HG03108 (cell line): ENCODE measurements around the gene FGF14.
"Not testable (repeated sequence)": the region's sequence is repeated elsewhere in the genome, so short reads cannot be mapped to it uniquely, and the experiment has no call there.

Experiments used
- ATAC-seq: cut with Tn5 transposase; IDR thresholded peaks from one replicate; pipeline ENCODE4 v1.9.1; 2021; ENCODE audit warnings: moderate library complexity; ENCODE audit not compliant: unreplicated experiment

FGF14 gene

DNA sequence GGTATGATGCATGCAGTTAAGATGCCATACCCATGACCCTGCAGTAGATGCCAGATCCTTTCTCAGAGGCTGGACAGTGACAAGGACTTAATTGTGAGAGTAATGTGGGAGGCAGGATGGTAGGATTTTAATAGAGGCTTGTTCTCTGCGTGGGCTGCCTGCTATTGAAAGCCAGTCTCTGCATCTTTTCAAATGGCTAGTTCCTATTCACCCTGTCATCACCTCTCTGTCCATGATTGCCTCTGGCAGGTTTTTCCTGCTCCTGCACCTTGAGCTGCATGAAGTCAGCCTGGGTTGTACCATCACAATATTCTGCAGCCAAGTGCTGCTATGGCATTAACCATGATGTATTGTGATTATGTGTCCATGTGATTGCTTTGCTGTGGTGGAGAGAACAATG is 508.8 kb downstream of the FGF14 start:
- ATAC-seq, result no peak

DNA sequence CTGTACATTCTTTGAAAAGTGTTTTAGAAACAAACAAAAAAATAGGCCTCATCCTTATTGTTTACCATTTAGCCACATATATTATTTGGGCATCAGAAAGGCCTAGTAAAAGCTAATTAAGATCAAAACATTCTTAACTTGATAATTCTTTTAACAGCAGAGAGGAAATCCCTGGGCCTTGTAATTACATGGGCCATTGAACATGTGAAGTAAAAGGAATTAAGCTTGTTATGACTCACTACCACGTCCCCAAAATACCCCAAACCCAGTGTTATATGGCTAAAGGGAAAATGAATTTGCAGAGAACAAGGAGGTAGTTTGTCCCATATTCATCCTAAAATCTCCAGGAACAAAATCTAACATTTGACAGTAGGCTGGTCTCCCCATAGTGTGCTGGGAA is 509.6 kb downstream of the FGF14 start:
- no peak for ATAC-seq

DNA sequence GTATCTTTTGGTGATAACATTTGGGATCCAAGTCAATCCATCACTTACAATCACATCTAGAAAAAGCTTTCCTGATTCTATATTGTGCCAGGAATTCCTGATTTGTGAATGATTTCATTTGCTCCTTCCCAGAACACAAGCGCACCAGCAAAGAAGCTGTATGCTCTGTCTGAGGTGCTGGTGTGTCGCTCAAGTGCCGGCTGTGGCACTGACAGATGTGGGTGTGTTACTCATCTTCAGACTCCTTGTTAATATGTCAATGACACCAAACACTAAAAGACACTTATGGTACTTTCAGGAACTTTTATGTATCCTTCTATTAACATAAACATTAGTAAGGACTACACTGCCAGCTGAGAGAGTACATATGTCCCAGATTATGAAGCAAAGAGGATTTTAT is 520.3 kb downstream of the FGF14 start:
- no peak for ATAC-seq

DNA sequence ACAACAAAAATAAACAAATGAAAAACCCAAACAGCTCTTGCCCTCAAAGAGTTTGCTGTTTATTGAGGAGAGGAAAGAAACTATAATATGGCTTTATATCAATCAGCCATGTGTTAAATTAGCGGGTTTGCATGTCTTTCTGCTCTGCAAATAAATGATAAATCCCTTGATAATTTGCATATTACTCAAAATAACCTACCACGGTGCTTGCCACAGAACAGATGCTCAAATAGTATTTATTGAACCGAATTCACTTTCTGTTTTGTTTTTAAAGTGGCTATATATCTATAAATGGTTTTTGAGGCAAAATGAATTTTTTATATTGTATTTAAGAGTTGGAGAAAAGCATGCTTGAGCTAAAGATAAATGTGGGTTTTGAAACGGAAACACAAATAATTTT is 521.3 kb downstream of the FGF14 start:
- no peak for ATAC-seq

DNA sequence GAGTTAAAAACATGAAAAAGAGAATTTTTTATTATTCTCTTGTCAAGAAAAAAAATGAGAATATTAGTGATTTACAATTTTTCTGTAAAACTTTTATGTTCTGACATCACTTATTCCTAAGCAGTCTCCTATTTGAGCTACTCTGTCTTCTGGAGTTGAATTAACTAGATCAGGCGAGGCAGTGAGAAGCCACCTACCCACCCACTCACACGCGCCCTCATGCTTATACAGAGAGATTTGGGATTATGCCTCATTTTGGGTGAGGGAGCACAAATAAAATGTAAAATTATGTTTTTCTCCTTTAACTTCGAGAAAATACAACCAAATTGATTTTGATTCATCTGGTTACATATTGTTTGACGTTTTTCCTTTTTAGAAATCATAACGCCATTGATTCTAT is 524.9 kb downstream of the FGF14 start:
- ATAC-seq, result no peak

DNA sequence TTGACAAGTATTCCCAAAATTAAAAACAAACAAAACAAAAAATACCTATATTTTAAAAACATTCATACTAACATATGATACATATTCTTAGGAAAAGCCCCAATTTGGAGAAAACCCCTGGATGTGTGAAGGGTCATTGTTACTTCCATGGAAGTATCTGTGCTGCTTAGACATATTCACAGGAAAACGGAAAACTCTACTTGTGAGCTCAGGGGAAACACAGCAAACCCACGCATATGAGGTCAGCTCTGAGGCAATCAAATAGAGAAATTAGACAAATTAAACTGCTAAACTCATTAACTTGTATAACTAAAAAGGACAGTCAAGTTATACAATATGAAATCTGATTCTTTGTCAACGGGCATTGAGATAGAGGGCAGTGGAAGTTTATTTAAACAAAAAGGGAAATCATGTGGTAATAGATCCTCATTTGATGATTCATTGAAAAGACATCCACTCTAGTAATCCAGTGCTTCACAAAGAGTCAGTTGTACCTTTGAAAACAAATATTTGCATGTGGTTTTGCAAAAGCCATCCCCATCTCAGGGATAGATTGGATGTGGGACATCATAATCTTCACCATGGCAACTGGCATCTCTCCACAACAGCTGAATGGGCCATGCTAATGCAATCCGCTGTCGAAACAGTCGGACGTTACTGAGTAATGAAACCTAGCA is 526.0 kb downstream of the FGF14 start:
- ATAC-seq, result no peak

DNA sequence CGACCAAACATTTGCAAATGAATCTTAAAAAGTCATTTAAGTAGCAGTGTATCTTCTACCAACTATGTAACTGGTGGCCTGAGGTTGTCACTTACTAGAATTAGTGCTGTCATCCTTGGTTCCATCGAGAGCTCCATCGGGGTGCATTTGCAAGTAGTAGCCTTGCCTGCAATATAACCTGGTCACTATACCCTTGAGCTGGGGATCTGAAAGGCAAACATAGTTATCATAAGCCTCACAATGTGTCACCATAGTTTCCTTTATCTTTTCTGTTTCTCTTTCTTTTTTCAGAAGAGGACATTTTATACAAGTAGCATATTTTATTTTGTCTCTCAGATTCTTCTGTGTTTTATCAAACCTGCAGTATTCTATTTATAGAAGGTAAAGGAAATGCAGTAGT is 526.8 kb downstream of the FGF14 start:
- no peak for ATAC-seq

DNA sequence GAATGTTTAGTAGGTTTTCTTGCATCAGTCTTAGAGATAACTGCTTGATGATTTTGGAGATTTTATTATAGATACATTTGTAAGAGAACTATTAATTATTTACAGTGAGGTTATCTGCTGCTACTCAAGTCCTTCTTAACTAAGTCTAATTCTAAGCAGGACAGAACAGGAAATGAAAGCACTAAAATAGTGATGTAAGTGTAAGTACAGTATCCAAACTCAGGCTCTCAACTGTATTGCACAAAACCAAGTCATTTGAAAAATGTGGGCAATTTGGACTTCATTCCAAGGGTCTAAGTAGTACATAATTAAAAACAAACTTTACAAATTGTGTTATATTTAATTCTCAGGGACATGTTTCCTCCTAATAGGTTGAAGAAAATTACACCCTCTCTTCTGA is 532.3 kb downstream of the FGF14 start:
- peak; percentile 76 for ATAC-seq

DNA sequence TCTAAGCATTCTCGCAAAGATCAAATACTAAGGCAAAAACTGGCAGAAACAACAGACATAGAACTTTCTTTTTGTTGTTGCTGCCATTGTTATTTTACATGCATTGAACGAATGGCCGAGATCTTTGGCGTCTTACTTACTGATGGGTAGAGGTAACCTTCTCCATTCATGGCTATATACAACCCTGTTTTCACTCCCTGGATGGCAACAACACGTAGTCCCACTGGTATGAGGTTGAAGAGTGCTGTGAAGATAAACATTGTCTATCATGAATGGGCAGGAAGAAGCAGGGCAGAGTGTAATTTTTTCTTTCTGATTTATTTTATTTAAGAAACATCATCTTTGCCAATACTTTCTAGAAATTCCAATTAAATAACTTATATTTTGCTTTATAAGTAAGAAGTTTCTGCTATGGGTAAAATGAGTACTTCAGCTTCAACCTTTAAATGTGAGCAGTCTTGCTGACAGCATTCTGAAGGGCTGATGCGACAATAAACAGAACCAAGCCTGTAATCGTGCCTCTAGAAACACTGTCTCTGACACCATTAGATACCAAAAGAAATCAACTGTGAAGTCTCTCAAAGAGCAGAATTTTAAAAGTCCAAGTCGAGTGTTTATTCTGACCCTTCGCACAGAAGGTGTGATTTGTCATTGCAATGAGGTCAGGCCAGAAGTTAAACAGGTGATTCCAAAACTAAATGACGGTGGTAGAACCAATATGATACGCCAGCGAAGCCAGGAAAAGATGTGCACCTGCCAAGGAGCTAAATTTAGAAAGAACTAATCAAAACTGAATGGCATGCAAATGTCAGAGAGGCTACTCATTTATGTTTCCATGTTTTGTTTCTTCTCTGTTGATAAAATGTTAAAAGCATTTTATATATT is 533.0 kb downstream of the FGF14 start:
- ATAC-seq, result peak; percentile 19

DNA sequence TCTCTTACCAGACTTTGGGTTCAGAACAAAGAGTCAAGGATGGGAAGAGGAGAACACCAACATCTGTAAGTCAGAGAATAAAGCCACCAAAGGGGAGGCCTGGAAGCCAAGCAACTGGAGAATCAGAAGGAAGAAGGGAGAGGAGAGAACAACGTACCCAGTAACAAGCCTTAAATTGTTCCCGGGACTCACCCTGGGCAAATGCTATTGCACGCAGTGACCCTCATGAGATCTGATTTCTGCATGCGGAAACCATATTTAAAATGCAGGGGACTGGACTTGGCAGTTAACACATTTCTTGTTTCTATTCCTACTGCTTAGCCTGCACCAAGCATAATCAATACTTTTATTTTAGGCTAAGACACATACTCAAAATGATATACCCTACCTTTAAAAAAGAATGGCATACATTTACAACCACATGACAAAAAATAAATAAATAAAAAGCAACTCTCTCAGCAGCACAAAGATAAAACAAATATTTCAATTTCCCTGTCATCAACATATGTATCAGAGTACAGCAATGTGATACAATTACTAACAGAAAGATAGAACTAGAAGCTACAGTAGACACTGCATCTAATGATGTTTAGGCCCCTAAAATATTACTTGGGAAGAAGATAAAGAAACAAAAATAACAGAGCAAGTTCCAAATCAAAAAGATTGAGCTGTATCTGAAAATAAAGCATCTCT is 534.8 kb downstream of the FGF14 start:
- no peak for ATAC-seq

DNA sequence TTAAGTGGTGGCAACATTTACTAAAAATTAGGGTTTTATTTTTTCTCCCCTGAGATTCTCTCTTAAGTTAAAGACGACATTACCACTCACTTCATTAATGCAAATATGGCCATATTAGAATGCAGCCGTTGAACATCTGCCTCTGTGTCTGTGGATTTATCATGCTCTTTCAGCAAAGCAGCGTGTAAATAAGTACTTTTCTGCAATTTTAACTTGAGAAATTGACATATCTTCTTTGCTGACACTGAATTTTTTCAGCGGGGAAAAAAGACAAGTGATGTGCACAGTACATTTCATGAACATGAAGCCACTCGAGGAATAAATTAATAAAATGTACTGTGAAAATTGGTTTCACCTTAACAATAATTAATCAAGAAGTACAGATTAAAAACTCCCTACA is 543.0 kb downstream of the FGF14 start:
- ATAC-seq, result no peak

DNA sequence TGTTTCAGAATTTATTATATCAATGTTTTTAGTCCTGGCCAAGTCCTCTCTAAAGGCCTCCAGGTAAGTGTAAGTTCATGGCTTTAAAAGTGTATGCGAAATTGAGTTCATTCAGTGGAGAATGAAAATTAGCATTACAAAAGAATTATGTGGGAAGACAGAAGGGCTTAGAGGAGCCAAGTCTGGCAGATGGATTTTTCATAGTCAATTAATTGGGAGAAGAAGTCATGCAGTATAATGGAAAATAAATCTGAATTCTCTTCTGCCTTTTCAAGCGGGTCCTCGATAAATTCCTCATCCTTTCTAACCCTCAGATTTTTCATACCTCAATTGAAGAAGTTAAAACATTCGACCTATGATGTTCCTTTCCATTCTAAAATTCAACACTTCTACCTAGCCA is 555.1 kb downstream of the FGF14 start:
- no peak for ATAC-seq

DNA sequence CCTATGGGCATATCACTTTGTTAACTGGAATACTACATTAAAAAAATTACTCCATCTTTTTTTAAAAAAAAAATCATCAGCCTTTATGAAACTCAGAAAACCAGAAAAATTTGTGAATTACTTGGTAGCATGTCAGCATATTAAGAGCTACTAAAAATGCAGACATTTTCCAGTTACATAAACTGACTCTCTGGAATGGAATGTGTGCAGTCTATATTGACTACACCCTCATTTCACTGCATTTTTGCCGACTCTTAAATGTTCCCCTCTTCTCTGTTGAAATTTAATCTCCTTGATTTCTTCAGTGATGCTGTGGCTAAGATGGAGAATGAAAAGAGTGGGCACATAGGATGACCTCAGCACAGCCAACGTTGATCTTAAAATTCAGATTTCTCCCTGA is 555.6 kb downstream of the FGF14 start:
- no peak for ATAC-seq

DNA sequence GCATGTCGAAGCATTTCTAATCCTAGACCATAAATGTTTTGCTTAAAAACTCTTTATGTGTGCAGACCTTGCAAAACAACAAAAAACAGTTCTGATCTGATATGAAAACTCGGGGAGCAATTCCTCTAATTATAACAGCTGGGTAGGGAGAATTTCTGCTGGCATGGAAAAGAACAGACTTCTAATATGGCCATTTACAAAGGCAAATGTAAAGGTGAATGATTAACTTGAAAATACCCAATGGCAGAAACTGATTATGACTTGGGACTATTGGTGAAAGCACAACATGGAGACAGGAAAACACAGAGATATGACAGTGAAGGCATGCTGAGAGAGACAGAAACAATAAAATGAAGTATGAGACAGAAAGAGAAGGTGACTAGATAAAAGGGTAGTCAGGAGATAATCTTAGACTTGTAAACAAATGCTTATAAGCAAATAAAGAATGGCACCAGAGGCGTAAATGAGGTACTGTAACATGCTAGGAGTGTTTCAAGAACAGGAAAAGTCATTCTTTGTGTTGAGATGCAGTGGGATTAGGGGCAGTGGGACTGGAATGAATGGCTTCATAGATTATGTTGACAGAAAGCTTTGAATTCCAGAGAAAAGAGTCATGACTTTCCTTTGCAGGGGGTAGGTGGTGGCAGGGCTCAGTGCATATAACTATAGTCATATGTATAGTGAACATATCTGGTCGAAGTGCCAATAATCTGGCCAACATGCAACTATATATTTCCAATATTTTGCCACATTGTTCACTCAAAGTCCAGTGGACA is 556.4 kb downstream of the FGF14 start:
- no peak for ATAC-seq

DNA sequence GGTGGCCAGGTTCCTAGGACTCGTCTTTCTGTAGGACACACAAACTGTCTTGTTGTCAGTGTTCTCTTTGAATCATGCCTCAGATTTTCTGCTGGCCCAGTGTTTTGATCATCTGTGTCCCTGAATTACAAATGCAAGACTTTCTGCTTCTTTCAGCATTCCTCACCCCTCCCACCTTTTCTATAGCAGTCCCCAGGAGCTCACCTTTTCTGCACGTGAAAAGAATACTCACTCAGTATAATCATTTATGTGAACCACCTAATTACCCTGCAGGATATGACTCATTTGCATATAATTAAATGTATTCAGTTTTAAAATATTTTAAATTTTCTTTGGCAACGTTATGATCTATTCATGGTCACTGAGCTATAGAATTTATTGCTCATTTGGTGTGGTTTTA is 560.1 kb downstream of the FGF14 start:
- no peak for ATAC-seq

DNA sequence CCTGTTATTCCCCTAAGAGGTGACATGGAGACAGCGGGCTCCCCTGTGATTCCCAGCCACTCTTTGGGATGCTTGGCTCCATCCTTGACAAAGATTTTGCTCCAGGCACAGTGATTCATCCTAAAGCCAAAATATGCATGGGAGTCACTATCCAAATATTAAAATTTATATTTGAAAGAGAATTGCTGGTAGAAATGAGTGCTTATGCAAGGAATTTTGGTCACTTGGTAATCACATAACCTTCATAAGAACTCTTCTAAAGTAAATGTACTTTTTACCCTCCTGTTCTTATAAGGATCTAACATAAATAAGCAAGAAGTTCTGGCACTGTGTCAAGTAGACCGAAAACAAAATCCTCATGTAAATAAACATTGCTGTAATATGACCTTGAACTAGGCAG is 563.5 kb downstream of the FGF14 start:
- ATAC-seq, result no peak

DNA sequence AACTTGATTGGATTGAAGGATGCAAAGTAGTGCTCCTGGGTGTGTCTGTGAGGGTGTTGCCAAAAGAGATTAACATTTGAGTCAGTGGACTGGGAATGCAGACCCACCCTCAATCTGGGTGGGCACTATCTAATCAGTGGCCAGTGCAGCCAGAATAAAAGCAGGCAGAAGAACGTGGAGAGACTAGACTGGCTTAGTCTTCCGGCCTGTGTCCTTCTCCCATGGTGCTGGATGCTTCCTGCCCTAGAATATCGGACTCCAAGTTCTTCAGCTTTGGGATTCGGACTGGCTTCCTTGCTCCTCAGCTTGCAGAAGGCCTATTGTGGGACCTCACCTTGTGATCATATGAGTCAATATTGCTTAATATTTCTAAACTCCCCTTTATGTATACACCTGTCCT is 564.1 kb downstream of the FGF14 start:
- ATAC-seq, result not testable (repeated sequence)

DNA sequence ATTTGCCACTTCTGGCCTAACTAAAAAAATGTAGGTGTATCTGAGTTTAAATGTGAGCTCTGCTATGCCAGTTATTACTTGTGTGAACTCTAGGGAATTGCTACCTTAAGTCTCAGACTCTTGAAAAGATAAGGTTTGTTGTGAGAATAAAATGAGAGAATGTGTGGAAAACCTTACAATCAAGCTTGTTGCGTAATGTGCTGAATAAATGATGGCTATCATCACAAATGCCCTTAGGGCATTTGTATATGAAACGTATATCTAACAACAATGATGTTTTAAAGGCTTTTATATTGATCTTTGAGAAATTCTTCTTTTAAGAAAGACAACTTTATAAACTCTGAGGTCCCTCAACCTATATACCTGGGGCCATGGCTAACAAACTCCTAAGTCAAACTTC is 564.6 kb downstream of the FGF14 start:
- ATAC-seq, result no peak

DNA sequence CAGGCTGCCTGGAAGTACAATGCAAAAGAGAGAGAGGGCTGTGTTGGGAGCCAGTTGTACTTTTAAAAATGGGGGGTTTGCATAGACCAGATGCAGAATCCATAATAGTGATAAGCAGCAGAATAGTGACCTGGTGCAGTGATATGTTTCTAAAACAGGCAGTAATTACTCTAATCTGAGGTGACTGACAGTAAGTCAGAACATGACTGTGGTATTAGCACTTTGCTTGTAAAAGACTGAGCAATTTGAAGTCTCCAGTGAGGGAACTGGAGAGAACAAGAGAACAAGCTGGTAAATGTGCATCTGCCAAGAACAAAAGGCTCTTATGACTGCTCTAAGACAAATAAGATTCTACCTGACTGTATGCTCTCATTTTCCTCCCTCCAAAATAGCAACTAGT is 565.9 kb downstream of the FGF14 start:
- no peak for ATAC-seq

DNA sequence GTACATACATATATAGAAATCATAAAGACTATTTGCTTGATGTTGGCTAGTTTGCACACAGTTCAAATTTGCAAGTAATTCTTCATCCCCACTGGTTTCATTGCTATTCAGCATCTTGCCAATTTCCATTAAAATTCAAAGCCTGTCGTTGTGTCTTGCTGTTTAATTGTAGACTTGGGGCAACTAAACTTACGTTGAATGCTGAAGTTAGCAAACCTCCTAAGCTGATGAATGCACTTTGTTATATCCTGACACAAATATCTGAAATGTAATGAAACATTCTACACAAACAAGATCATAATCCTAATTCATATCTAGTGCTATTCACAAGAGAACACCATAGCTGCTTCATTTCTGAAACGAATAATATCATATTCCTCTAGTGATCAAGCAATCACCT is 568.2 kb downstream of the FGF14 start:
- ATAC-seq, result no peak

DNA sequence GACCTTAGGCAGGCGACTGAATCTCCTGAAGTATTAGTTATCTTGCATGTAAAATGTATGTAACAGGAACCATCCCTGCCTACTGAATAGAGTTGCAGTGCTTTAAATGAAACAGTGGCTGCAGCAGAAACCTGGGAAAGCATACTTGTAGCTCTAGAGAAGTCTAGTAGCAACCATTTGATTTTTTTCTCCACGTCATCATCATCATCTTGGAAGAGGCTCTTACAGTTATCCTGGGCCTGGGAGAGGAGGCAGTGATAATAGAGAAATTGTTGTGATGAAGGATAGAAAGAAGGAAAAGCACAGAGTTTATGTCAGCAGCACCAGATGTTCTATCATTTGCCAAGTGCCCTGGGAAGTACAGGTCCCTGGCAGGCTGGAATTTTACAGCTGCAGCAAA is 571.8 kb downstream of the FGF14 start:
- no peak for ATAC-seq
